ENCODE data around the gene STRAP.
"Not testable (repeated sequence)": the region's sequence is repeated elsewhere in the genome, so short reads cannot be mapped to it uniquely, and the experiment has no call there.

The STRAP gene

GRCh38 chr12:15873556-15873955 lies 8.6 kb upstream of the STRAP start:
- no peak for DNase-seq

GRCh38 chr12:15874556-15875145 lies 7.5 kb upstream of the STRAP start:
- DNase-seq = not testable (repeated sequence)

GRCh38 chr12:15875863-15876262 lies 6.3 kb upstream of the STRAP start:
- no peak for DNase-seq

DNA sequence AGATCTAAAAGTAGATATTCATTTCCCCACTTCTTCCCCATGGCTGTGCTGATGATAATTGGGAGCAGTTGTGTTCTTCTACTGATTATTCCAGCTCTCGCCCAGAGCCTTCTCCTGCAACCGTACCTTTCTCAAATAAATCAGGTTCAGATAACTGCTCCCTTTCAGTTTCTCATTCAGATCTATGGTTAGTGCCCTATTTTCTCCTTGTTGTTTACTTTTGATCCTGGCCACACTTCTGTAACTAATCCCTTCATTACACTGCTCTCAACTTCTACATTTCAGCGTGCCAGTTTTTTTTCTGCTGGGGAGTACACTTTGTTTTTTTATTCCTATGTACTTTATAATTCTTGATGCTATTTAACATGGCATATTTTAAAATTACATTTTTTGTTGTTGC lies 2.8 kb upstream of the STRAP start:
- DNase-seq = no peak

DNA sequence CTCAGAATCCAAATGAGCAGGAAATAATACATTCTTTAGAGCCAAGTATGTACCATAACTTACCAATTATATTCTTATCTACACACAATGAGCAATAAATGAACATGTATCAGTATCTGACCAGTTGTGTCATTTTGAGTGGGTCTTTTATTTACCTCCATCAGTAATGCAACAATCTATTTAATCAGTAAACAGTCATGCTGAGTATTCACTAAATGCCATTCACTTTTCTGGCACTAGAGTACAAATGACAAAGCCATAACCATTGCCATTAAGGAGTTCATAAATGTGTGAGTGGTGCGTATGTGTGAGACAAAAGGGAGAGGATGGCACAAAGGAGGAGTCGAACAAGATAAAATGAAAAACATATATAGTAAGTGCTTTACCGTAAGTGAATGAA lies 1.5 kb upstream of the STRAP start:
- no peak for DNase-seq

DNA sequence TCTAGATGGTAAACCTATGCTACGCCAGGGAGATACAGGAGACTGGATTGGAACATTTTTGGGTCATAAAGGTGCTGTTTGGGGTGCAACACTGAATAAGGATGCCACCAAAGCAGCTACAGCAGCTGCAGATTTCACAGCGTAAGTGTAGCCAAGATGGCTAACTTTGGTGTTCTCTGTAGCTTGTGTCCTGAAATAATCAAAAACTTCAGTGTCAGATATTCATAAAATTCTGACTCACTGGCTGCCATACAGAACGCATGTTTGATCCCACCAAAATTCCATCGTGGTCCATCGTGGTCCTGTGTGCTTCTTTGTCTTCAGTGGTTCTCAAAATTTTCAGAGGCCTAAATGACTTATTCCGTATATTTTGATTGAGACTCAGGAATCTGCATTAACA lies 1.3 kb downstream of the STRAP start:
- no peak for DNase-seq

DNA sequence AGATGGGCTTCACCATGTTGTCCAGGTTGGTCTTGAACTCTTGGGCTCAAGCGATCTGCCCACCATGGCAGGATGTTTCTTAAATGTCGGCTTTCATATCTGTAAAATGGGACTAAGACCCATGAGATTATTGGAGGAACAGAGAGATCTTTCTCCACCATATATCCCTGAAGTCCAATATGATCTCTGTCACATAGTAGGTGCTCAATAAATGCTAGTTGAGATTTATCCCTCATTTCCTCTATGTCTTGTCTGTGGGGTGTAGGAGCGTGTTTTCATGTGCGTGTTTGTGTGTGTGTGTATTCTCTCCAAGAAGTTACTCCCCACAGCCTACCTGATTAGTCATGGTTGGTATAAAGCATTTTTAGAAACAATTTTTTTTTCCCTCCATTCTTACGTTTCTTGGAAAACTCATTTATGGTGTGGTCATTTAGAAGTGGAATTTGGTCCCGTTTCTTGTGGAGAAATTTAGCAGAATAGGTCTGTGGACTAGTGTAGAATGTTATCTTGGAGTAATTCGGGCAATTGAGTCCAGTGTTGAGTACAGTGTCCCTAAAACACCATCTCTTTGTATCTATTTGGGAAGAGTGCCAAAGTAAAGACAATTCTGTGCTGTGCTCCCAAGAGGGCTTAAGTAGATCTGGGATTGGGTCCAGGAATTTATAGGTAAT lies 4.3 kb downstream of the STRAP start:
- DNase-seq = no peak

- no peak for DNase-seq
Observed at GRCh38 chr12:15887043-15887817, 5.0 kb downstream of the STRAP start.

DNA sequence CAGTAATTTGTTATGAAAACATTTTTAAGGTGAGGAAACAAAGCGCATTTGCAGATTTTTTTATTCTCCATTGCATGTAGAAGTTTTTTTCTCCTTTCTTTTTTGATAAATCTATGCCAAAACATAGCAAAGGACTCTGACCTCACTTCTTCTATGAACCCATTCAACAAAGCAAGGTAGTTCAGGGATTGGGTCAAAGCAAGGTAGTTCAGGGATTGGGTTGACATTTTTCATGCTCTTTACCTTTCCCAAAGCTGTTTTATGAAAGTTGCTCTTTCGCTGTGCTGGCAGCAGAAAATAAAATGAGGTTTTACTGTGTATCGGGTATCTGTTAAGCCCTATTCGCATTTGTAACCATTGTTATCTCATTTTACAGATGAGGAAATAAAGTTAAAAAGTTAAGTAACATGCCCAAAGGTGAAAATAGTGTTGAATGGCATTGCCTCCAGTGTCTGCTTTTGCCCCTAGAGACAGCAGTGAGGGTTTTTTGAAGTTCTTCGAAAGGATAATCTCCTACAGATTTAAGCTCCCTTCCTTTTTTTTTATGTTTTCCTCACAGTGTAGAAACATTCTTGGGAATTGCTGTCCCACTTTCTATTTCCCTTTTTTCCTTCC lies 10.6 kb downstream of the STRAP start:
- DNase-seq = no peak

- no peak for DNase-seq
Observed at GRCh38 chr12:15893260-15893659, 11.1 kb downstream of the STRAP start.

- DNase-seq = no peak
Observed at GRCh38 chr12:15896867-15897266, 14.7 kb downstream of the STRAP start.

DNA sequence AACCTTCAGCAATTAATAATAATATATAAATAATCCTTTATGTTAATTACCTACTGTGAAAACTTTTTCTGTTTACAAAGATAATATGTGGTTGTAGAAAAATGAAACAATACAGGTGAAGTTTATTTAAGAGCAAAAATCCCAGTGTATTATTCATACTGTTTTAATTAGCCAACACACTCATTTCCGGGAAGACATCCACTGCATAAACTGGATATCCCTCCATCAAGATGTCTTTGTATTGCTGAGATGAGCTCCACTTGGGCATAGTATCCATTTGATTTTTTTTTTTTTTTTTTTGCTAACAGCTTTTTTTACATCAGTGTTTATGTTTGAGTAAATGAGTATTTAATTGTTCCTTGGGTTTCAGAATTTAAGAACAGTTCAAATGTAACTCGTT lies 15.2 kb downstream of the STRAP start:
- no peak for DNase-seq

DNA sequence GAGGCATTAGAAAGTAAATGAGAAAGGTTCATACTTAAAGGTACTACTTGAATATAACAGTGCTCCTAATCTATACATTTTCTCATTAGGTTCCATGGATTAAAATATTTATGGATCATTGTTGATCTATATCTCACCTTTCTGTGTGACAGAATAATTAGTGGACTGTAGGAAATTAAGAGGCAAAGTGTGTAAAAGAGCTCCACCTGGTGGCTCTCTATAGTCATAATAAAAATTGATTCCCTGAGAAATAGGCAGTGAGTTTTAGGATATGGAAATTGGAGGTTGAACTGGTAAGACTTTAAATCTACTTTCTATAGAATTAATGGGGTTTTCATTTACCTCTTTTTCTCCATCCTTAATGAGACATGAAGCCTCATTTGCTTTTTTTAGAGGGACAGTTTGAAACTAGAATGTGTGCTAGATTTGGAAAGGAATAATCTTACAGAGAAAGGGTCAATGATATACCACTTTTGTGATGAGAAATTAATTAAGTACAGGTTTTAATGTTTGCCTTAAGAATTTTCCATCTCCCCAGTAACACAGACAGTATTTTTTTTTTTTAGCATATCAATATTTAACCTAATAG lies 17.2 kb downstream of the STRAP start:
- no peak for DNase-seq

GRCh38 chr12:15904378-15904920 lies 22.3 kb downstream of the STRAP start:
- no peak for DNase-seq

DNA sequence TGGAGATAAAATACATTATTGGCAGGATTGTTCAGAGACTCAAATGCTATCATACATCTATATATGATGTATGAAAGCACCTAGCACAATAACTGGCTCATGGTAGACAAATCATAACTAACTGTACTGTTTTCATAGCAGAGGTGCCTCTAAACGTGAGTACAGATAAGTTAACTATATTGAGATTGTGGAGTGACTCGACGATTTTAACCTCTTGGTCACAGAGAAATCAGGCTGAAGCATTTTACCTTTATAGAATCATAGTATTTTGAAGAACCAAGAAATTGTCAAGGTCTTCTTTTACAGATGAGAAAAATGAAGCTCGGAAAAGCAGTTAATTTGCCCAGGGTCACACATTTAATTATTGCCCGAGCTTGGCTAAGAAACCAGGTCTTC lies 28.3 kb downstream of the STRAP start:
- DNase-seq = no peak

DNA sequence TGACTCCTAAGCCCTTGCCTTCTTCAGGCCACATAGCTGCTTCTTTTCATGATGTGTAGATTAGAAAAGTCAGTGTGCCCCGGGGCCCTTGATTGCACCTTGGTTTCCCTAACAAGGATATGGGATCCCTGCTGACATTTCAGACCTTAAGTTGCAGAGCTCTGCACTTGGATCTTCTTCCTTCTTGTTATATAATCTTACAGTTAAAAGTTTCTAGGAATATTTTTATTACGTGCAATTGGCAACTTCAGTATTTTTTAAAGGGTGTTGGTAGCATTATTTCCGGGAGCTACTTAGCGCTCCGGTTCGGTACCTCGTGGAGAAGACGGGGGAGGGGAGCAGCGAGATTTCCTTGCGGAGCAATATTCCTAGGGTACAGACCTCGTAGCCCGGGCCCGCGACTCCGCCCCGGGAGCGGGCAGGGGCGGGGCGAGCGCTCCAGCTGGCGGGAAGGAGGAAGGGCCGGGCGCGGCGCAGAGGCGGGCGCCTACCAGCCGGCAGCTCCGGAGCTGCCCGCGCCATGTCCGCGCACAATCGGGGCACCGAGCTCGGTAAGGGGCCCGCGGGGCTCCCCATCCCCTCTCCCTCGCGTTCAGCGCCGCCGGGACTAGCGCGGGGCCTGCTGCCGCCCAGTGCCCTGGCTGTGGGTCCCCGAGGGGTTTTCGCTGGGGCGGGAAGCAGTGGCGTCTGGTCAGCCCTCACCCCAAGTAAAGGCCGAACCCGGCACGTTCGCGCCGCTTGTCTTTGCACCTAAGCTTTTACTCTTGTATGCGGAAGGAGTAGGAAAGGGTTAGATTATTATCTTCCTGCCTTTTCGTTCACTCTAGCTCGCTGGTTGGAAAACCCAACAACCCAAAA lies 28.9 kb downstream of the STRAP start, which contains the start of gene DERA:
Gene DERA (plus strand): TSS at position 469 of the 858 bp plus-strand sequence. CDS start 52 bp downstream, at position 521.
- DNase-seq = peak; percentile 86

GRCh38 chr12:15911931-15912330 lies 29.7 kb downstream of the STRAP start:
- not testable (repeated sequence) for DNase-seq

DNA sequence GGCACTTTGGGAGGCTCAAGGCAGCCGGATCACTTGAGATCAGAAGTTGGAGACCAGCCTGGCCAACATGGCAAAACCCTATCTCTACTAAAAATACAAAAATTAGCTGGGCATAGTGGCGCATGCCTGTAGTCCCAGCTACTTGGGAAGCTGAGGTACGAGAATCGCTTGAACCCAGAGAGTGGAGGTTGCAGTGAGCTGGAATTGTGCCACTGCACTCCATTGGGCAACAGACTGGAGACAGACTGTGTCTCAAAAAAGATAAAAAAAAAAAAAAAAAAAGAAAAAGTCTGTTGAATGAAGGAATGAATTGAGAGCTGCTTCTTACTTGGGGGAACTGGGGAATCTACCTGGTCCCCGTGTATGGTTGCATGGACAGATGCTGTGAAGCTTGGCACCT lies 31.9 kb downstream of the STRAP start:
- DNase-seq = not testable (repeated sequence)

DNA sequence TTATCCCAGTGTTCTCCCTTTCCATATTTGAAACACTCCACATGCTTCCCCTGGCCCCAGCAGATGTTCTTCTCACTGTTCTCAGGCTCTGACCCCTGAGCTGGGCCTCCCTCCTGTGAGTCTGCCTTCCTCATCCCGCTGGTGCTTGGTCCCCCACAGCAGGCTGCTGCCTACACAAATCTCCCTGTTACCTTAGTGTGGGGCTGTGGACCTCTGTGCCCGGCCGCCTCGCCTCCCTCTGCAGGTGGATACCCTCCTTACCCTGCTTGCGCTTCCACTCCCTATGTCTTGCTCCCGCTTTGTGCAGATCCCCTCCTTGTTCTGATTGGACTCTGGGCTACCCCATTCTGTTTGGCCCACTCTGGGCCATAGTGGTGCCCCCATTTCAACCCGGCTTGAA lies 35.9 kb downstream of the STRAP start:
- DNase-seq = no peak

- no peak for DNase-seq
Observed at GRCh38 chr12:15919418-15919817, 37.2 kb downstream of the STRAP start.

GRCh38 chr12:15924956-15925355 lies 42.8 kb downstream of the STRAP start:
- DNase-seq = no peak

GRCh38 chr12:15928346-15928745 lies 46.2 kb downstream of the STRAP start:
- DNase-seq = no peak
